K562 (cell line): ENCODE data around the gene HLA-E. TPM values are rescaled to one million over a fixed set of nuclear protein-coding genes. Genes with fewer than 3 reads are reported as not detected.
A peak's percentile ranks its signal among the peaks of the same experiment; 100 is the strongest.

Source experiments
- EP400 ChIP-seq: fragments of 450-650 bp; IDR thresholded peaks from 2 replicates; pipeline ENCODE4 v1.6.1; 2017; ENCODE audit warnings: antibody characterized with exemption, mild to moderate bottlenecking, moderate library complexity
- ETV6 ChIP-seq, 3 experiments: fragments of 150-350 bp in 1 of 3; sonication (generic) in 1 of 3; formaldehyde crosslinking in 1 of 3; IDR thresholded peaks; 2 replicates each; pipeline versions ENCODE4 v1.6.1 to v1.8.0; 2014 to 2022; ENCODE audit warnings: borderline replicate concordance in 2 of 3, low read depth in 2 of 3, antibody characterized with exemption in 1 of 3, low read length in 1 of 3, mild to moderate bottlenecking in 1 of 3, missing genetic modification reagents in 1 of 3
- EWSR1 ChIP-seq: fragments of 450-650 bp; IDR thresholded peaks from 2 replicates; pipeline ENCODE4 v1.6.1; 2018; ENCODE audit warnings: borderline replicate concordance, mild to moderate bottlenecking, low read depth, moderate library complexity; ENCODE audit not compliant: partially characterized antibody
- HSF4 ChIP-seq: fragments of 250-450 bp; sonication (Bioruptor Pico); IDR thresholded peaks from 2 replicates; pipeline ENCODE4 v2.1.2; 2022; ENCODE audit warnings: mild to moderate bottlenecking, moderate library complexity, borderline replicate concordance
- JUNB ChIP-seq: fragments of 450-650 bp; formaldehyde crosslinking; conservative IDR thresholded peaks from 2 replicates; pipeline ENCODE4 v1.4.0; 2020; ENCODE audit warnings: mild to moderate bottlenecking
- MYBL2 ChIP-seq, 2 experiments: fragments of 450-650 bp in 1 of 2; sonication (generic) in 1 of 2; formaldehyde crosslinking in 1 of 2; IDR thresholded peaks; 2 replicates each; pipeline versions ENCODE4 v1.6.1 to v1.8.1; 2017 to 2022; ENCODE audit warnings: borderline replicate concordance in 1 of 2, inconsistent platforms in 1 of 2, low read depth in 1 of 2, mild to moderate bottlenecking in 1 of 2, missing genetic modification reagents in 1 of 2, moderate library complexity in 1 of 2
- NFE2 ChIP-seq: IDR thresholded peaks from 2 replicates; pipeline ENCODE4 v1.6.1; 2014; ENCODE audit warnings: antibody characterized with exemption, low read depth
- PTBP1 ChIP-seq: fragments of 200-400 bp; formaldehyde crosslinking; IDR thresholded peaks from 2 replicates; pipeline ENCODE4 v1.6.1; 2017; ENCODE audit warnings: low read depth, low read length
- RBM17 ChIP-seq: fragments of 200-400 bp; formaldehyde crosslinking; IDR thresholded peaks from 2 replicates; pipeline ENCODE4 v1.6.1; 2017; ENCODE audit warnings: low read depth, mild to moderate bottlenecking, low read length, borderline replicate concordance
- SOX6 ChIP-seq: fragments of 450-650 bp; IDR thresholded peaks from 2 replicates; pipeline ENCODE4 v1.6.1; 2014; ENCODE audit warnings: mild to moderate bottlenecking
- TFE3 ChIP-seq: fragments of 450-650 bp; formaldehyde crosslinking; IDR thresholded peaks from 2 replicates; pipeline ENCODE4 v1.4.0; 2020; ENCODE audit warnings: mild to moderate bottlenecking, mixed read lengths
- THAP12 ChIP-seq: fragments of 250-450 bp; sonication (Bioruptor Pico); IDR thresholded peaks from 2 replicates; pipeline ENCODE4 v1.9.0; 2021; ENCODE audit warnings: mild to moderate bottlenecking, inconsistent platforms
- TOE1 ChIP-seq, 2 experiments: fragments of 450-650 bp in 1 of 2; sonication (generic) in 1 of 2; formaldehyde crosslinking in 1 of 2; IDR thresholded peaks; 2 replicates each; pipeline versions ENCODE4 v1.7.1 to v1.8.0; 2016 to 2022; ENCODE audit warnings: borderline replicate concordance in 2 of 2, mild to moderate bottlenecking in 2 of 2, antibody characterized with exemption in 1 of 2, inconsistent platforms in 1 of 2, low read depth in 1 of 2, missing genetic modification reagents in 1 of 2, moderate library complexity in 1 of 2
- ZBTB7A ChIP-seq: IDR thresholded peaks from 2 replicates; pipeline ENCODE4 v1.6.1; 2011; ENCODE audit warnings: low read depth, mild to moderate bottlenecking, low read length, moderate library complexity, borderline replicate concordance; ENCODE audit not compliant: control insufficient read depth
- ZFPM2 ChIP-seq: fragments of 250-450 bp; sonication (Bioruptor Pico); IDR thresholded peaks from 2 replicates; pipeline ENCODE4 v1.5.1; 2022; ENCODE audit warnings: mild to moderate bottlenecking
- ZNF644 ChIP-seq: fragments of 200-800 bp; sonication (Bioruptor generic); IDR thresholded peaks from 2 replicates; pipeline ENCODE4 v1.6.1; 2016; ENCODE audit warnings: low read depth, missing genetic modification characterization, missing compliant biosample characterization
- polyA plus RNA-seq, 8 experiments: library from polyadenylated mRNA; depleted of rRNA in 4 of 8; stranded (reverse) in 5 of 8; unstranded in 3 of 8; fragments of >200 nt; fragmentation: Nextera tagmentation in 2 of 8; fragmentation: Illumina TruSeq in 1 of 8; extraction: Ambion mirVana in 2 of 8; extraction: Trizol in 1 of 8; gene quantifications; 2 replicates each; pipeline versions ENCODE4 v1.2.1 to v1.2.3, GENCODE V29; 2011 to 2014; ENCODE audit warnings: inconsistent platforms in 1 of 8, missing spikeins in 1 of 8
- total RNA-seq, 7 experiments: library from RNA; depleted of rRNA in 6 of 7; stranded (reverse); fragments of >200 nt in 6 of 7; fragmentation: Illumina TruSeq in 2 of 7; extraction: Trizol in 2 of 7; gene quantifications; 2 replicates each; pipeline versions ENCODE4 v1.2.1 to v1.2.3, GENCODE V29; 2011 to 2021; ENCODE audit warnings: low replicate concordance in 1 of 7
- TF ChIP-seq, protein P1 (sequence below): sonication (generic); formaldehyde crosslinking; IDR thresholded peaks from 2 replicates; pipeline ENCODE4 v1.8.1; 2023; ENCODE audit warnings: mild to moderate bottlenecking, missing genetic modification reagents
- TF ChIP-seq, protein P2 (sequence below): sonication (generic); formaldehyde crosslinking; IDR thresholded peaks from 2 replicates; pipeline ENCODE4 v1.8.0; 2022; ENCODE audit warnings: mild to moderate bottlenecking, low read depth, missing genetic modification reagents

The HLA-E gene
- total and polyA plus RNA-seq, 9 of the 15 experiments (the other 6 are each of a cell fraction or from before 2014, with no cell fraction given): 3.2 to 39.9 (median 26.8) TPM

DNA sequence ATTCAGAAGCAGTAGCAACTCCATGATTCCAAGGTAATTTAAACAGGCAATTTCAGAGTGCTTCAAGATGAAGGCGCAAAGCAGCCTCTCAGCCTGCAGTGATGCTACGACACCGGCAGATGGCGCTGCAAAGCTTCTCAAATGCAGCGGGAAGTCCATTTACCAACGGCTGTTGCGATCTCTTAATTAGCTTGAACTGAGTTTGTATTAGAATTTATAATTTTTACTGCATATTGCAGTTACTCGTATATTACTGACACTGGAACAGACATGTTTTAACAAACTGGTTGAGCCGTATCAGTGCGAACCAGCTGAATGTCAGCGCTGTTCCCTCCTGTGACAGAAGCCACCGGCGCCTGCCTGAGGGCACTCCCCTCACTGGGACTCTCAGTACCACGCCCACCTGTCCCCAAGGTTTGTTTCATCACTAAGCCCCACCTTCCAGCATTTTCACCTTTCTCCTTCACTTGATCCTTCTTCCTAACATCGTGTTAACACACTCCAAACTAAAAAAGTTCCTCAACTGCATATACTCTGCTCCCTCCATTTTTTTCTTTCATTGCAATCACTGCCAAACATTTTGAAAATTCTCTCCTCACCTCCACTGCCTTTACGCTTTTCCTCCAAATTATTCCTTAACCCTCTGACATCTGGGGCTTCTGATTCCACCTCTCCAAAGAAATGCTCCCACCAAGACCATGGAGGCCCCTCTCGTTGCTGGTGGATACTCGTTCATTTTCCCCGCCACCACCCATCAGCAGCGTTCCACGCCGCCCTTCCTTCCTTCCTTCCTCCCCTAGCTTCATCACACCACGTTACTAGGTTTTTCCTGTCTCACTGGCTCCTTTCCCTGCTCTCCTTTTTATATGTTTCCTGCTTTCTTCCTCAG lies 52.5 kb downstream of the HLA-E start (continued):
- TF ChIP-seq, protein P1, sequence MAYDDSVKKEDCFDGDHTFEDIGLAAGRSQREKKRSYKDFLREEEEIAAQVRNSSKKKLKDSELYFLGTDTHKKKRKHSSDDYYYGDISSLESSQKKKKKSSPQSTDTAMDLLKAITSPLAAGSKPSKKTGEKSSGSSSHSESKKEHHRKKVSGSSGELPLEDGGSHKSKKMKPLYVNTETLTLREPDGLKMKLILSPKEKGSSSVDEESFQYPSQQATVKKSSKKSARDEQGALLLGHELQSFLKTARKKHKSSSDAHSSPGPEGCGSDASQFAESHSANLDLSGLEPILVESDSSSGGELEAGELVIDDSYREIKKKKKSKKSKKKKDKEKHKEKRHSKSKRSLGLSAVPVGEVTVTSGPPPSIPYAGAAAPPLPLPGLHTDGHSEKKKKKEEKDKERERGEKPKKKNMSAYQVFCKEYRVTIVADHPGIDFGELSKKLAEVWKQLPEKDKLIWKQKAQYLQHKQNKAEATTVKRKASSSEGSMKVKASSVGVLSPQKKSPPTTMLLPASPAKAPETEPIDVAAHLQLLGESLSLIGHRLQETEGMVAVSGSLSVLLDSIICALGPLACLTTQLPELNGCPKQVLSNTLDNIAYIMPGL: no peak
- no peak for TF ChIP-seq JUNB (CRISPR knock-in tag)
- no peak for TF ChIP-seq ZFPM2 (CRISPR knock-in tag)
- no peak for TF ChIP-seq TFE3 (CRISPR knock-in tag)
- no peak for TF ChIP-seq ZNF644 (tag)
- no peak for TF ChIP-seq EWSR1
- TF ChIP-seq TOE1 (IDR thresholded peaks at IDR 0.05; ENCODE audit: borderline replicate concordance): peak; percentile 32; the same call in 1 of the 2 replicates
- no peak for TF ChIP-seq TOE1 (CRISPR knock-in tag; IDR thresholded peaks at IDR 0.05; ENCODE audit: borderline replicate concordance, low read depth)
- TF ChIP-seq, protein P2, sequence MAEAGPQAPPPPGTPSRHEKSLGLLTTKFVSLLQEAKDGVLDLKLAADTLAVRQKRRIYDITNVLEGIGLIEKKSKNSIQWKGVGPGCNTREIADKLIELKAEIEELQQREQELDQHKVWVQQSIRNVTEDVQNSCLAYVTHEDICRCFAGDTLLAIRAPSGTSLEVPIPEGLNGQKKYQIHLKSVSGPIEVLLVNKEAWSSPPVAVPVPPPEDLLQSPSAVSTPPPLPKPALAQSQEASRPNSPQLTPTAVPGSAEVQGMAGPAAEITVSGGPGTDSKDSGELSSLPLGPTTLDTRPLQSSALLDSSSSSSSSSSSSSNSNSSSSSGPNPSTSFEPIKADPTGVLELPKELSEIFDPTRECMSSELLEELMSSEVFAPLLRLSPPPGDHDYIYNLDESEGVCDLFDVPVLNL (CRISPR knock-in tag): no peak
- no peak for TF ChIP-seq RBM17
- no peak for TF ChIP-seq PTBP1
- no peak for TF ChIP-seq ZBTB7A
- TF ChIP-seq MYBL2 (IDR thresholded peaks at IDR 0.05; ENCODE audit: low read depth): peak; percentile 24; the same call in 1 of the 2 replicates
- no peak for TF ChIP-seq MYBL2 (CRISPR knock-in tag; IDR thresholded peaks at IDR 0.05; ENCODE audit: borderline replicate concordance)
- TF ChIP-seq ETV6 (IDR thresholded peaks at IDR 0.05; ENCODE audit: borderline replicate concordance in 1 of 2, low read depth in 2 of 2, low read length in 1 of 2): no peak
- TF ChIP-seq ETV6 (CRISPR knock-in tag; IDR thresholded peaks at IDR 0.05; ENCODE audit: borderline replicate concordance): no peak
- no peak for TF ChIP-seq THAP12 (CRISPR knock-in tag)
- TF ChIP-seq SOX6: no peak; the same call in 1 of the 2 replicates
- no peak for TF ChIP-seq NFE2
- no peak; the same call in 1 of the 2 replicates for TF ChIP-seq EP400
- no peak for TF ChIP-seq HSF4
